Astrocyte (in vitro differentiated cells and primary cell): ENCODE measurements around the gene ZNF70. TPM values are rescaled to one million over a fixed set of nuclear protein-coding genes. Genes with fewer than 3 reads are reported as not detected.

ENCODE experiments used
- DNase-seq: peaks from one replicate; pipeline ENCODE4 v3.0.0-alpha.2; 2010; ENCODE audit warnings: low read depth
- FAIRE-seq: peaks from 2 replicates; lab custom pipeline; 2011; peaks lifted over from hg19 to GRCh38; lab: Jason Lieb, UNC
- H2AFZ ChIP-seq: 2 replicates; pipeline ENCODE4 v1.6.0; 2012; ENCODE audit warnings: low read depth, low read length, inconsistent platforms
- H3K27ac ChIP-seq: 2 replicates; pipeline ENCODE4 v1.5.1; 2011; ENCODE audit warnings: low read depth, low read length, inconsistent platforms
- H3K27me3 ChIP-seq: 2 replicates; pipeline ENCODE4 v1.6.0; 2011; ENCODE audit warnings: low read length, inconsistent platforms; ENCODE audit not compliant: insufficient read depth
- H3K36me3 ChIP-seq: 2 replicates; pipeline ENCODE4 v1.5.1; 2011; ENCODE audit warnings: low read length, inconsistent platforms; ENCODE audit not compliant: insufficient read depth
- H3K4me1 ChIP-seq: 2 replicates; pipeline ENCODE4 v1.5.1; 2011; ENCODE audit warnings: low read length, inconsistent platforms; ENCODE audit not compliant: insufficient read depth
- H3K4me2 ChIP-seq: 2 replicates; pipeline ENCODE4 v1.6.0; 2012; ENCODE audit warnings: low read length, inconsistent platforms
- H3K4me3 ChIP-seq: 2 replicates; pipeline ENCODE4 v1.5.1; 2011; ENCODE audit warnings: low read depth, mild to moderate bottlenecking, low read length, inconsistent platforms; ENCODE audit not compliant: insufficient read depth
- H3K79me2 ChIP-seq: 2 replicates; pipeline ENCODE4 v1.6.0; 2012; ENCODE audit warnings: mild to moderate bottlenecking, low read length, inconsistent platforms; ENCODE audit not compliant: insufficient read depth
- H3K9ac ChIP-seq: 2 replicates; pipeline ENCODE4 v1.6.0; 2012; ENCODE audit warnings: mild to moderate bottlenecking, low read length, inconsistent platforms
- H3K9me3 ChIP-seq: 2 replicates; pipeline ENCODE4 v1.5.1; 2012; ENCODE audit warnings: low read depth, mild to moderate bottlenecking, low read length, inconsistent platforms; ENCODE audit not compliant: insufficient read depth
- H4K20me1 ChIP-seq: 2 replicates; pipeline ENCODE4 v1.6.0; 2012; ENCODE audit warnings: low read length, inconsistent platforms; ENCODE audit not compliant: insufficient read depth
- H3K27ac Mint-ChIP-seq: one replicate; pipeline ENCODE4 v1.8.0; 2021; ENCODE audit warnings: mild to moderate bottlenecking, mixed read lengths; ENCODE audit not compliant: unreplicated experiment
- H3K27me3 Mint-ChIP-seq: one replicate; pipeline ENCODE4 v1.8.0; 2021; ENCODE audit warnings: low read depth, mixed read lengths; ENCODE audit not compliant: unreplicated experiment
- H3K36me3 Mint-ChIP-seq: one replicate; pipeline ENCODE4 v1.8.0; 2021; ENCODE audit warnings: low read depth, mixed read lengths; ENCODE audit not compliant: unreplicated experiment
- H3K4me1 Mint-ChIP-seq: one replicate; pipeline ENCODE4 v1.8.0; 2021; ENCODE audit warnings: low read depth, mixed read lengths; ENCODE audit not compliant: unreplicated experiment
- H3K4me3 Mint-ChIP-seq: one replicate; pipeline ENCODE4 v1.8.0; 2021; ENCODE audit warnings: mild to moderate bottlenecking, moderate library complexity, mixed read lengths; ENCODE audit not compliant: unreplicated experiment
- H3K9me3 Mint-ChIP-seq: one replicate; pipeline ENCODE4 v1.8.0; 2021; ENCODE audit warnings: mild to moderate bottlenecking, mixed read lengths; ENCODE audit not compliant: unreplicated experiment
- EZH2 ChIP-seq: IDR thresholded peaks from 2 replicates; pipeline ENCODE4 v1.6.1; 2012; ENCODE audit warnings: mild to moderate bottlenecking, low read length, inconsistent platforms; ENCODE audit not compliant: insufficient read depth
- total RNA-seq: library from RNA; stranded (reverse); gene quantifications from 2 replicates; pipeline ENCODE4 v1.2.1, GENCODE V29; 2021
- TF ChIP-seq, protein P1 (sequence below): IDR thresholded peaks from 2 replicates; pipeline ENCODE4 v1.5.1; 2011; ENCODE audit warnings: low read depth, mild to moderate bottlenecking, inconsistent platforms, low read length, moderate library complexity; ENCODE audit not compliant: insufficient read depth

ZNF70 gene
- total RNA-seq, 1 donor from 2014 or later = 8.8 TPM

DNA sequence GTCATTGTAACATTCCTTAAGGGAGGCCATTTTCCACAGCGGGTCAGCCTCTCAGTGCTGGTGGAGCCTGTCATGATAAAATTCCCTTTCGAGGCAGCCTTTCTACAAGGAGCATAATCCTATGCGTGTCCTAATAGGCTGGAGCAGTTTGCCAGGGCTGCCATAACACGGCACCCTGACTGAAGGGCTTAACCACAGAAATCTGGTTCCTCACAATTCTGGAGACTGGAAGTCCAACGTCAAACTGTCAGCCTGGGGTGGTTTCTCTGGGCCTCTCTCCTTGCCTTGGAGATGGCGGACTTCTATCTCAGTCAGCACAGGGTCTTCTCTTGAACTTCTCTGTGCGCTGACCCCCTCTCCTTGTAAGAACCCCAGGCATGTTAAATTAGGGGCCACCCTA is 61.5 kb downstream of the ZNF70 start:
- DNase-seq (no peak), FAIRE-seq (no peak)

More for the DNA sequence above, 61.5 kb downstream of the ZNF70 start:
- Histone ChIP-seq H4K20me1 (peaks cover 4% of the 10 kb centered on the region), H3K9ac (no peak overlapping the region), H3K36me3 (peaks cover 2% of the 10 kb centered on the region), H3K4me2 (no peak overlapping the region), H3K4me1 (peaks cover 5% of the 10 kb centered on the region), H3K9me3 (no peaks in the 10 kb centered on the region), H2AFZ (no peak overlapping the region), H3K27me3 (no peaks in the 10 kb centered on the region), H3K27ac (no peak overlapping the region), H3K79me2 (no peaks in the 10 kb centered on the region), H3K4me3 (no peak overlapping the region)
- TF ChIP-seq, protein P1, sequence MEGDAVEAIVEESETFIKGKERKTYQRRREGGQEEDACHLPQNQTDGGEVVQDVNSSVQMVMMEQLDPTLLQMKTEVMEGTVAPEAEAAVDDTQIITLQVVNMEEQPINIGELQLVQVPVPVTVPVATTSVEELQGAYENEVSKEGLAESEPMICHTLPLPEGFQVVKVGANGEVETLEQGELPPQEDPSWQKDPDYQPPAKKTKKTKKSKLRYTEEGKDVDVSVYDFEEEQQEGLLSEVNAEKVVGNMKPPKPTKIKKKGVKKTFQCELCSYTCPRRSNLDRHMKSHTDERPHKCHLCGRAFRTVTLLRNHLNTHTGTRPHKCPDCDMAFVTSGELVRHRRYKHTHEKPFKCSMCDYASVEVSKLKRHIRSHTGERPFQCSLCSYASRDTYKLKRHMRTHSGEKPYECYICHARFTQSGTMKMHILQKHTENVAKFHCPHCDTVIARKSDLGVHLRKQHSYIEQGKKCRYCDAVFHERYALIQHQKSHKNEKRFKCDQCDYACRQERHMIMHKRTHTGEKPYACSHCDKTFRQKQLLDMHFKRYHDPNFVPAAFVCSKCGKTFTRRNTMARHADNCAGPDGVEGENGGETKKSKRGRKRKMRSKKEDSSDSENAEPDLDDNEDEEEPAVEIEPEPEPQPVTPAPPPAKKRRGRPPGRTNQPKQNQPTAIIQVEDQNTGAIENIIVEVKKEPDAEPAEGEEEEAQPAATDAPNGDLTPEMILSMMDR = no peak
- no peak for TF ChIP-seq EZH2
- H3K27me3 Mint-ChIP-seq = no peaks in the 10 kb centered on the region
- no peak overlapping the region for H3K27ac Mint-ChIP-seq
- H3K9me3 Mint-ChIP-seq = peaks cover 3% of the 10 kb centered on the region
- H3K4me1 Mint-ChIP-seq = no peaks in the 10 kb centered on the region
- H3K36me3 Mint-ChIP-seq = peaks cover 23% of the 10 kb centered on the region
- no peak overlapping the region for H3K4me3 Mint-ChIP-seq

Other genes starting within 250 kb of the ZNF70 start
- gene IGLL1, start 170.8 kb downstream of the ZNF70 start, total RNA-seq = not detected in 2 replicates
- not detected in 2 replicates for gene DRICH1, start 118.8 kb downstream of the ZNF70 start, total RNA-seq
- gene RGL4, start 60.1 kb downstream of the ZNF70 start, total RNA-seq = not detected in 2 replicates
- gene VPREB3, start 3.3 kb upstream of the ZNF70 start, total RNA-seq = 0.50 TPM in 1 of 2 replicates, not detected in the other
- gene C22orf15, start 11.9 kb upstream of the ZNF70 start, total RNA-seq = 0.38 and 0.39 TPM in 2 replicates
- gene CHCHD10, start 16.9 kb upstream of the ZNF70 start, total RNA-seq = 60.9 and 70.5 TPM in 2 replicates
- 12.2 and 23.7 TPM in 2 replicates for gene MMP11, start 21.7 kb upstream of the ZNF70 start, total RNA-seq
- gene SMARCB1, start 35.9 kb upstream of the ZNF70 start, total RNA-seq = 91.3 and 115 TPM in 2 replicates
- 0.70 and 0.82 TPM in 2 replicates for gene DERL3, start 87.9 kb upstream of the ZNF70 start, total RNA-seq
- gene SLC2A11, start 106.8 kb upstream of the ZNF70 start, total RNA-seq = 19.1 and 19.6 TPM in 2 replicates
- gene MIF, start 143.3 kb upstream of the ZNF70 start, total RNA-seq = 906 and 942 TPM in 2 replicates
- gene GSTT2B, start 210.1 kb upstream of the ZNF70 start, total RNA-seq = 4.2 and 4.9 TPM in 2 replicates
- gene DDTL, start 215.8 kb upstream of the ZNF70 start, total RNA-seq = 0.75 and 1.4 TPM in 2 replicates
- 78.9 and 83.8 TPM in 2 replicates for gene DDT, start 223.3 kb upstream of the ZNF70 start, total RNA-seq
- not detected in 2 replicates for gene GSTT2, start 229.0 kb upstream of the ZNF70 start, total RNA-seq